Esophagus muscularis mucosa (tissue), 3 donors: Measurements from ENCODE around the gene NDC80.

Experiments
- CTCF ChIP-seq, 3 experiments: fragments of 200-600 bp in 2 of 3; fragments of 450-650 bp in 1 of 3; sonication (generic) in 2 of 3; IDR thresholded peaks; one replicate each; pipeline ENCODE4 v1.5.1; 2017 to 2019; ENCODE audit warnings: antibody characterized with exemption in 3 of 3, mild to moderate bottlenecking in 2 of 3, moderate library complexity in 1 of 3
- POLR2A ChIP-seq: fragments of 450-650 bp; IDR thresholded peaks from one replicate; pipeline ENCODE4 v1.6.1; 2017; ENCODE audit warnings: antibody characterized with exemption, moderate library complexity, mild to moderate bottlenecking, low read depth

- TF ChIP-seq CTCF (IDR thresholded peaks at IDR 0.05), result no peak
- no peak for TF ChIP-seq POLR2A
These were observed 21.9 kb upstream of the NDC80 start for GRCh38 chr18:2549462-2549861.
